DMS53 treated with DMSO at 0.1 percent for 48 hours (cell line): ENCODE measurements around the gene ZNF83.
"Not testable (repeated sequence)": the region's sequence is repeated elsewhere in the genome, so short reads cannot be mapped to it uniquely, and the experiment has no call there.

Experiments
- DNase-seq: peaks from one replicate; lab custom pipeline; 2025; ENCODE audit not compliant: unreplicated experiment; lab: John Stamatoyannopoulos, UW

The ZNF83 gene

DNA sequence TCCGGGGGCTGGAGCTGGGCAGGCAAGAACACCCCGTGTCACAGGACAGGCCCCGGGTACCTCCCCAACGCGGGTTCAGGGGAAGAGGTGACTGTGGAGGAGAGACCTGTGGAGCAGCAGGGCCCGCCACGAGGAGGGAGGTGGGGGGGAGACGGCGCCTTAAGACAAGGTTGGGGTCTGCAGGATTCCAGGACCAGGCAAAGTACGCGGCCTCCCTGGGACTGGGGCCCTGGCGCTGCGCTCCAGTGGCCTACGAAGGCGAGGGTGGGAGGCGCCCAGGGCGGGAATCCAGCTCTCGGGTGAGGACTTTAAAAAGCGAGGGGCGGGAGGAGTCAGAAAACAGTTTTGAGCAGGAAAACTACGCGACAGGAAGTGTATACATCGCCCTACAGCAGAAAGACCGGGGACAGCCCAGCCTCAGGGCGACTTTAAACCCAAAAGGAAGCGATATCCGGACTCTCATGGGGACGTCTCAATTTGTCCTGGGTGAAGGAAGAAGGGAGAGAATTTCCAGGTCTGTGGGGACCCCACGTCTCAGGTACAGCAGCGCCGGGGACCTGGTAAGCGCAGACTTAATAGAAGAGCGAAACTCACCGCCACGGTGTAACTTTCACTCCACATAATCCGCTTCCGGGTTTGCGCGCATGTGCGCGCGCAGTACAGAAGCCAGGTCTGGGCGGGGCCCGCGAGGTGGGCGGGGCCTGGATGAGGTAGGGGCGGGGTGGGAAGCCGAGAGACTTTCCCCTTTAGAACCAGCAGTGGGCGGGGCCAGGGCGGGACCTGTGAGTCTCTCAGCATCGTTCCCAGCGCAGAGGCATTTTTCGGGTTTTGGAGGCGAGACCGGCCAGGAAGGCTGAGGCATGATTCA lies at the start of gene ZNF83:
Gene ZNF83, minus strand, starts transcription at position 638 of the 868 bp plus-strand sequence.
- DNase-seq, result peak; percentile 76

GRCh38 chr19:52687684-52688083 lies 49.5 kb upstream of the ZNF83 start:
- DNase-seq, result no peak

DNA sequence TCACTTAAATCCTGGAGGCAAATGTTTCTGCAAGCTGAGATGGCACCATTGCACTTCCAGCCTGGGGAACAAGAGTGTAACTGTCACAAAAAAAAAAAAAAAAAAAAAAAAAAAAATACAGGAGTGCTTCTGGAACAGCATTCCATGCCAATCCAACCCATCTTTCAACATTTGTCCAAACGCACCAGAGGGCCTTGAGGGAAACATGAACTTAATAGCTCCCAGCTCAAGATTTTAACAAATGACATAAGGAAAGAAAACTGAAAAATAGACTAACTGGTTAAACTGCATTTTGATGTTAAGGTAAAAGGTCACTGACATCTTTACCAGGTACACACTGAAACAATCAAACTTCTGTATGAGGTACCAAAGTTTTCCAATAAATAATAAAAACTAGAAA lies 47.7 kb upstream of the ZNF83 start:
- no peak for DNase-seq

DNA sequence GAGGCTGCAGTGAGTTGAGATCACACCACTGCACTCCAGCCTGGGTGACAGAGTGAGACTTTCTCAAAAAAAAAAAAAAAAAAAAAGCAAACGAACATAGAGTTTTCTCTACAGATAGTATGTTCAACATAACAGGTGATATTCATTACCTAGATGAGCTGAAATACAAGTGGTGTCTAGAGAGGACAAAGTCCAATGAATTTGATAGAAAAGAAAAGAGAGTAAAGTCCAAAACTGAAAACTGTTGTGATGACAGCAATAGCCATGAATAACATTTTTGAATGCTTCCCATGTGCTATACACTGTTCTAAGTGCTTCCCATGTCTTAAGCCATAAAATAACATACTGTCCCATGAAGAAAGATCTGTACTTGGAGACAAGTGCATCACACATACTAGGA lies 43.1 kb upstream of the ZNF83 start:
- DNase-seq, result not testable (repeated sequence)

GRCh38 chr19:52679598-52679997 lies 41.4 kb upstream of the ZNF83 start:
- DNase-seq, result no peak

GRCh38 chr19:52675239-52675638 lies 37.1 kb upstream of the ZNF83 start:
- DNase-seq, result not testable (repeated sequence)

- DNase-seq, result no peak
Measured at GRCh38 chr19:52673014-52673413, 34.9 kb upstream of the ZNF83 start.

DNA sequence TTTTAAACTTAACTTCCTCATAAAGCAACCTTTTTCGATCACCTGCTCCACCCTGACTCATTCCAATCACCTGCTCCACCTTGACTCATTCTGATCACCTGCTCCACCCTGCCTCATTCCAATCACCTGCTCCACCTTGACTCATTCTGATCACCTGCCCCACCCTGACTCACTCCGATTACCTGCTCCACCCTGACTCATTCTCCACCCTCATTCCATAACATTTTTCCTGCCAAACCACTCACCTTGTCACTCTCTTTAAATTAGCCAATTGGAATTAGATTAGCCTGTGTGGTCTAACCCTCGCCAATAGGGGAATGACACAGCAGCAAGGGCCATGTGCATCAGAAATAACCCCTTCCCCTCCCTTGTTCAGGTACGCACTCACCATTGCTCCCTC lies 31.9 kb upstream of the ZNF83 start:
- DNase-seq, result no peak

GRCh38 chr19:52669586-52669985 lies 31.4 kb upstream of the ZNF83 start:
- DNase-seq, result no peak

GRCh38 chr19:52667972-52668371 lies 29.8 kb upstream of the ZNF83 start:
- no peak for DNase-seq

DNA sequence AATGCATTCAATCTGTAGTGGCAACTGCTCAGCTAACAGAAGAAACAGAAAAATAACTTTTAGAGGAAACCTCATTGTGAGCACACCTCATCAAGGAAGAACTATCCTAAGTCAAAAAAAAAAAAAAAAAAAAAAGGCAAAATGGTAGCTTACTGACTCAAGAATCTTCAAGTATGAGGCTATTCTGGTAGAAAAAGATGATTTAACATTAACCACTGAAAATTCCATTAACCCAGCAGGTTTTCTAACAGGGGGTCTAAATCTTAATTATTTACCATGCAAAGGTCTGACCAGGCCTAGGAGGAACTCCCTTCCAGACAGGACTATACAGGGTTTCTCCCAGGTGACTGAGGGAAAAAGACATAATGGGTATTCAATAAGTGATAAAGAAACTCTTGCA lies 28.4 kb upstream of the ZNF83 start:
- no peak for DNase-seq

GRCh38 chr19:52665529-52665928 lies 27.4 kb upstream of the ZNF83 start:
- no peak for DNase-seq

GRCh38 chr19:52665027-52665426 lies 26.9 kb upstream of the ZNF83 start:
- no peak for DNase-seq

- no peak for DNase-seq
Measured at GRCh38 chr19:52664461-52664860, 26.3 kb upstream of the ZNF83 start.

- no peak for DNase-seq
Measured at GRCh38 chr19:52662631-52663030, 24.5 kb upstream of the ZNF83 start.

DNA sequence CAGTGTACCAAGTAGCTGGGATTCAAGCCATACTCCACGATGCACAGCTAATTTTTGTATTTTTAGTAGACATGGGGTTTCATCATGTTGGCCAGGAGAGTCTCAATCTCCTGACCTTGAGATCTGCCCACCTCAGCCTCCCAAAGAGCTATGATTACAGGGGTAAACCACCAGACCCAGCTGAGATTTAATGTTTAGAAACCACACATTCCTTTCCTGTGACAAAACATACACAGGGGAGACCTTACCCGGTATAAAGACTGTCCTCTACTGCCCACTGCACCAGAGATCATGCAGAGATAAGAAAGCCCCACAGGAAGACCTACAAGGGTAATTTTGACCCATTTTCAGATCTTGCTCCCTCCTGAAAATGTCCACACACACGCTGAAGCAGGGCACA lies 22.8 kb upstream of the ZNF83 start:
- no peak for DNase-seq

- DNase-seq, result no peak
Measured at GRCh38 chr19:52659013-52659412, 20.9 kb upstream of the ZNF83 start.

GRCh38 chr19:52658595-52658994 lies 20.4 kb upstream of the ZNF83 start:
- DNase-seq, result peak; percentile 96

- DNase-seq, result no peak
Measured at GRCh38 chr19:52653161-52653560, 15.0 kb upstream of the ZNF83 start.

DNA sequence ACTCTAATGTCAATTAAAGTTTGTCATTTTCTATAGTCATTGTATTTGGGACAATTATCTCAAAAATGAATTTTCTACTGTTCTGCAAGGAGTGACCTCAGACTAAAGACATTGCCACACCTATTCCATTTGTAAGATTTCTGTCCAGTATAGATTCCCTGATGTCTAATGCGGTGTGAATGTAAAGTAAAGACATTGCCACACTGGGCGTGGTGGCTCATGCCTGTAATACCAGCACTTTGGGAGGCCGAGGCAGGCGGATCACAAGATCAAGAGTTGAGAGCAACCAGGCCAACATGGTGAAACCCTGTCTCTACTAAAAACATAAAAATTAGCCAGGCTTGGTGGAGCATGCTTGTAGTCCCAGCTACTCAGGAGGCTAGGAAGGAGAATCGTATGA lies 13.8 kb upstream of the ZNF83 start:
- no peak for DNase-seq

- no peak for DNase-seq
Measured at GRCh38 chr19:52648336-52649016, 10.3 kb upstream of the ZNF83 start.

DNA sequence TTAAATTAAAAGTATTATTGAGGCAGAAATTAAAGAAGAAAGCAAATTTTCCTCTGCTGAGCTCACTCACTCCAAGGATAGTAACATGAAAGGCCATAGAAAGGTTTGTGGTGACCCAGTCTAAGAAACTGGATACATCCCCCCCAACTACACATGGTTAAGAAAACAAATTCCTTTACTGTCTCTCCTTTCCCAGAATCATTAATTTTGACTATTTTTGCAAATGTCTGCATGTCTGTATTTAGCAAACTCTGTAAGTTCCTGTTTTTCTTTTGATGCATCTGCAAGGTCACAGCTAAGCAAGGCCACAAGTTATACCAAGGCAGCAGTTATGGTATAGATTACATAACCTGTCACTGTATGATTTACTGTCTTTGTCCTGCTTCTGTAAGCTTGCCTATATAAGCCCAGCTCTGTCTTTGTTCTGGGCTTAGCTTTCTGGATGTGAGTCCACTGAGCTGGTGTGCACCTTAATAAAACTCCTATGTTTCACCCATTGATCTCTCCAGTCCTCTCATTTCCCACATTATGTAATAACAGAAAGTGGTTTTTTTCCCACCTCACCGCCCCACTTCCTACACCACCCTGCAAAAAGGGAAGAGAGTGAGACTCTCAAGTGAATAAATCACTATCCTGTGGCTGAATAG lies 8.5 kb upstream of the ZNF83 start:
- no peak for DNase-seq
